Neural crest cell (in vitro differentiated cells): ENCODE data around the gene ZFAND2B. TPM values are rescaled to one million over a fixed set of nuclear protein-coding genes. Genes with fewer than 3 reads are reported as not detected.

Experiments used
- DNase-seq: peaks from one replicate; pipeline ENCODE4 v3.0.0; 2021; ENCODE audit warnings: low read depth, mixed read lengths, low spot score
- H3K27ac Mint-ChIP-seq: one replicate; pipeline ENCODE4 v1.8.0; 2021; ENCODE audit warnings: mild to moderate bottlenecking, mixed read lengths; ENCODE audit not compliant: unreplicated experiment
- H3K27me3 Mint-ChIP-seq: 2 replicates; pipeline ENCODE4 v1.8.0; 2021; ENCODE audit warnings: low read depth, mild to moderate bottlenecking, mixed read lengths
- H3K36me3 Mint-ChIP-seq: 2 replicates; pipeline ENCODE4 v1.8.0; 2021; ENCODE audit warnings: low read depth, mild to moderate bottlenecking, mixed read lengths
- H3K4me1 Mint-ChIP-seq: 2 replicates; pipeline ENCODE4 v1.8.0; 2021; ENCODE audit warnings: mixed read lengths
- H3K4me3 Mint-ChIP-seq: one replicate; pipeline ENCODE4 v1.8.0; 2021; ENCODE audit warnings: mild to moderate bottlenecking, mixed read lengths
- H3K9me3 Mint-ChIP-seq: 2 replicates; pipeline ENCODE4 v1.8.0; 2021; ENCODE audit warnings: mixed read lengths
- CTCF ChIP-seq: fragments of 200-600 bp; sonication (generic); conservative IDR thresholded peaks from 2 replicates; pipeline ENCODE4 v1.5.0; 2021; ENCODE audit warnings: antibody characterized with exemption, mild to moderate bottlenecking
- total RNA-seq: library from RNA; stranded (reverse); gene quantifications from 2 replicates; pipeline ENCODE4 v1.2.1, GENCODE V29; 2021

ZFAND2B gene
- total RNA-seq, 1 donor from 2014 or later: 30.1 TPM

GRCh38 chr2:219250049-219250781 lies 43.6 kb downstream of the ZFAND2B start:
- no peaks in the 10 kb centered on the region for H3K36me3 Mint-ChIP-seq
- H3K27me3 Mint-ChIP-seq: peaks cover 59% of the 10 kb centered on the region
- H3K27ac Mint-ChIP-seq: no peak overlapping the region
- DNase-seq: no peak
- no peak for TF ChIP-seq CTCF
- no peaks in the 10 kb centered on the region for H3K9me3 Mint-ChIP-seq
- H3K4me3 Mint-ChIP-seq: peak overlapping the region; percentile 19
- peaks cover 5% of the 10 kb centered on the region for H3K4me1 Mint-ChIP-seq

- no peaks in the 10 kb centered on the region for H3K9me3 Mint-ChIP-seq
- no peak for DNase-seq
- H3K4me3 Mint-ChIP-seq: peak overlapping the region; percentile 59
- peaks cover 73% of the 10 kb centered on the region for H3K27me3 Mint-ChIP-seq
- no peak for TF ChIP-seq CTCF
- no peaks in the 10 kb centered on the region for H3K36me3 Mint-ChIP-seq
- H3K27ac Mint-ChIP-seq: no peak overlapping the region
- H3K4me1 Mint-ChIP-seq: no peaks in the 10 kb centered on the region
Measured at GRCh38 chr2:219251656-219252055, 45.1 kb downstream of the ZFAND2B start.

GRCh38 chr2:219252084-219252483 lies 45.5 kb downstream of the ZFAND2B start:
- Mint-ChIP-seq H3K27ac (no peak overlapping the region), H3K4me3 (peak overlapping the region; percentile 59), H3K27me3 (peaks cover 76% of the 10 kb centered on the region), H3K4me1 (no peaks in the 10 kb centered on the region), H3K36me3 (no peaks in the 10 kb centered on the region), H3K9me3 (no peaks in the 10 kb centered on the region)
- no peak for DNase-seq
- no peak for TF ChIP-seq CTCF

GRCh38 chr2:219252570-219252899 lies 46.0 kb downstream of the ZFAND2B start:
- H3K27me3 Mint-ChIP-seq: peaks cover 79% of the 10 kb centered on the region

GRCh38 chr2:219252900-219253752 lies 46.5 kb downstream of the ZFAND2B start, which contains the start of gene TUBA4B:
TUBA4B (plus strand) TSS chr2:219253243; CDS start chr2:219253408, 165 bp downstream.
- Mint-ChIP-seq H3K9me3 (no peaks in the 10 kb centered on the region), H3K4me3 (peak within 1 kb of the TSS; percentile 59), H3K27ac (no peak within 1 kb of the TSS), H3K36me3 (no peaks in the 10 kb centered on the region), H3K27me3 (peaks cover 85% of the 10 kb centered on the region), H3K4me1 (no peaks in the 10 kb centered on the region)
- no peak for DNase-seq
- no peak for TF ChIP-seq CTCF

More at GRCh38 chr2:219252570-219252899, 46.0 kb downstream of the ZFAND2B start:
- H3K4me1 Mint-ChIP-seq: no peaks in the 10 kb centered on the region
- H3K4me3 Mint-ChIP-seq: peak overlapping the region; percentile 4
- H3K27ac Mint-ChIP-seq: no peak overlapping the region
- H3K36me3 Mint-ChIP-seq: no peaks in the 10 kb centered on the region
- no peak for TF ChIP-seq CTCF
- DNase-seq: no peak
- no peaks in the 10 kb centered on the region for H3K9me3 Mint-ChIP-seq
